Upper lobe of left lung (tissue), 6 donors: ENCODE measurements around the gene MIS18A. TPM values are rescaled to one million over a fixed set of nuclear protein-coding genes. Genes with fewer than 3 reads are reported as not detected.

Experiments used
- ATAC-seq, 2 donors: fragments of 200-7000 bp; cut with Tn5 transposase; one replicate each; pipeline ENCODE4 v1.9.1; 2022; ENCODE audit warnings: mild to moderate bottlenecking in 2 of 2, moderate library complexity in 2 of 2; ENCODE audit not compliant: low FRiP score in 2 of 2
- DNase-seq, 2 donors: peaks; one replicate each; pipeline ENCODE4 v3.0.0-alpha.2; 2019 to 2020
- H3K27ac ChIP-seq, 4 donors: fragments of 200-600 bp; sonication (generic); one replicate each; pipeline ENCODE4 v1.5.1; 2016 to 2019
- H3K27me3 ChIP-seq, 4 donors: fragments of 200-600 bp; sonication (generic); one replicate each; pipeline ENCODE4 v1.5.1; 2017 to 2019
- H3K36me3 ChIP-seq, 4 donors: fragments of 200-600 bp; sonication (generic); one replicate each; pipeline ENCODE4 v1.5.1; 2016 to 2019
- H3K4me1 ChIP-seq, 4 donors: fragments of 200-600 bp; sonication (generic); one replicate each; pipeline ENCODE4 v1.5.1; 2018 to 2019
- H3K4me3 ChIP-seq, 4 donors: fragments of 200-600 bp; sonication (generic); one replicate each; pipeline ENCODE4 v1.5.1; 2017 to 2019; ENCODE audit warnings: mild to moderate bottlenecking in 2 of 4, moderate library complexity in 1 of 4
- H3K9me3 ChIP-seq, 4 donors: fragments of 200-600 bp; sonication (generic); one replicate each; pipeline ENCODE4 v1.5.1; 2018 to 2019
- CTCF ChIP-seq, 6 experiments: fragments of 450-650 bp in 4 of 6; fragments of 200-600 bp in 2 of 6; sonication (generic) in 2 of 6; IDR thresholded peaks; one replicate each; pipeline ENCODE4 v1.5.1; 2016 to 2019; ENCODE audit warnings: antibody characterized with exemption in 6 of 6
- EP300 ChIP-seq, 4 donors: sonication (generic); formaldehyde crosslinking; IDR thresholded peaks; one replicate each; pipeline ENCODE4 v1.5.1; 2017; ENCODE audit warnings: antibody characterized with exemption in 4 of 4, control low read depth in 2 of 4
- POLR2A ChIP-seq, 4 donors: fragments of 450-650 bp; IDR thresholded peaks; one replicate each; pipeline ENCODE4 v1.5.1; 2016 to 2017; ENCODE audit warnings: antibody characterized with exemption in 4 of 4, mild to moderate bottlenecking in 2 of 4
- POLR2AphosphoS5 ChIP-seq, 2 donors: sonication (generic); formaldehyde crosslinking; IDR thresholded peaks; one replicate each; pipeline ENCODE4 v1.5.1; 2017; ENCODE audit warnings: antibody characterized with exemption in 2 of 2
- WGBS, 2 donors: methylation state at CpG; one replicate each; pipeline ENCODE4 v1.1.5; 2017 to 2018; 5-methylcytosine and 5-hydroxymethylcytosine counted together
- total RNA-seq, 6 donors: library from RNA; depleted of rRNA in 4 of 6; stranded (reverse); fragments of >200 nt in 4 of 6; gene quantifications; one replicate each; pipeline versions ENCODE4 v1.1.0 to v1.2.1, GENCODE V29; 2016 to 2021
- donor health status: DM: no; HTN: no; CAD: no; lungs with moderate emphysema.
- donor health status: DM: no; HTN: yes; CAD: no; lungs with severe emphysema.

Gene MIS18A
- total RNA-seq, 6 donors from 2014 or later = 3.3 to 7.8 (median 5.4) TPM; not detected in 1

GRCh38 chr21:32245971-32246370 lies 32.9 kb downstream of the MIS18A start:
- Histone ChIP-seq H3K36me3 (no peaks in the 10 kb centered on the region), H3K27ac (no peak overlapping the region), H3K4me3 (no peak overlapping the region), H3K4me1 (no peaks in the 10 kb centered on the region), H3K27me3 (no peaks in the 10 kb centered on the region), H3K9me3 (no peaks in the 10 kb centered on the region)
- WGBS, 2 donors = 93 to 94% methylated on average over 8 of the region's 8 CpGs
- no peak for TF ChIP-seq POLR2AphosphoS5 (IDR thresholded peaks at IDR 0.05)
- TF ChIP-seq EP300 (IDR thresholded peaks at IDR 0.05) = no peak
- TF ChIP-seq POLR2A (IDR thresholded peaks at IDR 0.05) = no peak
- no peak for TF ChIP-seq CTCF (IDR thresholded peaks at IDR 0.05)
- ATAC-seq (no peak), DNase-seq (no peak)

- DNase-seq = no peak
- Histone ChIP-seq H3K4me1 (no peaks in the 10 kb centered on the region), H3K27me3 (no peaks in the 10 kb centered on the region), H3K9me3 (no peaks in the 10 kb centered on the region), H3K27ac (peak overlapping the region in 2 of 4 donors; percentile 19 to 50), H3K4me3 (peak overlapping the region in 2 of 4 donors; percentile 6 to 9), H3K36me3 (no peaks in the 10 kb centered on the region)
- WGBS, 2 donors = 24 to 31% methylated on average over 7 of the region's 7 CpGs
- TF ChIP-seq CTCF (IDR thresholded peaks at IDR 0.05) = no peak
- TF ChIP-seq POLR2AphosphoS5 (IDR thresholded peaks at IDR 0.05) = no peak
- no peak for TF ChIP-seq EP300 (IDR thresholded peaks at IDR 0.05)
- TF ChIP-seq POLR2A (IDR thresholded peaks at IDR 0.05) = no peak
- peak in 1 of 2 donors; percentile 21 for ATAC-seq
These were observed 37.8 kb downstream of the MIS18A start for GRCh38 chr21:32240851-32241687.

GRCh38 chr21:32239551-32239950 lies 39.3 kb downstream of the MIS18A start:
- ATAC-seq (no peak), DNase-seq (no peak)
- Histone ChIP-seq H3K9me3 (no peaks in the 10 kb centered on the region), H3K27ac (no peak overlapping the region), H3K4me3 (no peak overlapping the region), H3K4me1 (no peaks in the 10 kb centered on the region), H3K27me3 (no peaks in the 10 kb centered on the region), H3K36me3 (no peaks in the 10 kb centered on the region)
- TF ChIP-seq EP300 (IDR thresholded peaks at IDR 0.05) = no peak
- no peak for TF ChIP-seq CTCF (IDR thresholded peaks at IDR 0.05)
- TF ChIP-seq POLR2A (IDR thresholded peaks at IDR 0.05) = no peak
- TF ChIP-seq POLR2AphosphoS5 (IDR thresholded peaks at IDR 0.05) = no peak
- WGBS, 2 donors = 67 to 76% methylated on average over 8 of the region's 8 CpGs

GRCh38 chr21:32238063-32238462 lies 40.8 kb downstream of the MIS18A start:
- no peak for DNase-seq
- no peak for ATAC-seq
- no peak overlapping the region for H3K4me3 ChIP-seq
- H3K36me3 ChIP-seq = no peaks in the 10 kb centered on the region
- no peaks in the 10 kb centered on the region for H3K9me3 ChIP-seq
- 96 to 100% methylated on average over 1 of the region's 1 CpG for WGBS, 2 donors
- H3K4me1 ChIP-seq = no peaks in the 10 kb centered on the region
- H3K27me3 ChIP-seq = no peaks in the 10 kb centered on the region
- TF ChIP-seq EP300 (IDR thresholded peaks at IDR 0.05) (no peak), POLR2A (IDR thresholded peaks at IDR 0.05) (no peak), POLR2AphosphoS5 (IDR thresholded peaks at IDR 0.05) (no peak), CTCF (IDR thresholded peaks at IDR 0.05) (no peak)
- no peak overlapping the region for H3K27ac ChIP-seq

DNA sequence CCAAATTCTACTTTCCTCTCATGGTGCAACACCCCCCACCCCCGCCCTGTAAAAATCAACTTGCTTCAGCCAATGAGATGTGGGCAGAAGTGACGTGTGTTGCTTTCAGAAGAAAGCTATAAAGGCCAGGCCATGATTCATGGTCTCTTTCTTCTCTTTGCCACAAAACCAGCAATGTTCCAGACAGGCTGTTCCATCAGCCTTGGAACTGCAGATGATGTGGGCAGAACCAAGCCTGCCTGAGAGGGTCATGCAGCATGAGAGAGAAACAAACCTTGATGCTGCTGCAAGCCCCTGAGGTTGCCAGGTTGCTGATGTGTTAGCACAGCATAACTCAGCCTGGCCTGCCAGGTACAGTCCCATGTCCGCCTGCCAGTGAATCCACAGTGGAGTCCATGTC lies 41.8 kb downstream of the MIS18A start:
- H3K36me3 ChIP-seq = no peaks in the 10 kb centered on the region
- H3K27me3 ChIP-seq = no peaks in the 10 kb centered on the region
- no peak for ATAC-seq
- H3K4me1 ChIP-seq = no peaks in the 10 kb centered on the region
- H3K4me3 ChIP-seq = no peak overlapping the region
- no peak for TF ChIP-seq CTCF (IDR thresholded peaks at IDR 0.05)
- no peak for TF ChIP-seq POLR2A (IDR thresholded peaks at IDR 0.05)
- TF ChIP-seq POLR2AphosphoS5 (IDR thresholded peaks at IDR 0.05) = no peak
- no peak for TF ChIP-seq EP300 (IDR thresholded peaks at IDR 0.05)
- no peak overlapping the region for H3K27ac ChIP-seq
- DNase-seq = no peak
- WGBS, 2 donors = 83 to 93% methylated on average over 3 of the region's 3 CpGs
- no peaks in the 10 kb centered on the region for H3K9me3 ChIP-seq
